NOMO-1 treated with DMSO at 0.1 percent for 48 hours (cell line): ENCODE data around the gene PLEKHJ1.
"Not testable (repeated sequence)": the region's sequence is repeated elsewhere in the genome, so short reads cannot be mapped to it uniquely, and the experiment has no call there.

Experiments
- DNase-seq: peaks from one replicate; lab custom pipeline; 2025; ENCODE audit not compliant: unreplicated experiment; lab: John Stamatoyannopoulos, UW

The PLEKHJ1 gene

GRCh38 chr19:2201473-2202148, 34.5 kb downstream of the PLEKHJ1 start:
- DNase-seq: no peak

- not testable (repeated sequence) for DNase-seq
These were observed 35.4 kb downstream of the PLEKHJ1 start for GRCh38 chr19:2200624-2201294.

- no peak for DNase-seq
These were observed 36.1 kb downstream of the PLEKHJ1 start for GRCh38 chr19:2199861-2200623.

GRCh38 chr19:2199215-2199614, 36.9 kb downstream of the PLEKHJ1 start:
- DNase-seq: no peak

GRCh38 chr19:2198317-2198716, 37.8 kb downstream of the PLEKHJ1 start:
- no peak for DNase-seq

GRCh38 chr19:2197270-2197669, 38.9 kb downstream of the PLEKHJ1 start:
- DNase-seq: no peak

GRCh38 chr19:2195914-2196313, 40.2 kb downstream of the PLEKHJ1 start:
- DNase-seq: no peak

GRCh38 chr19:2195361-2195760, 40.8 kb downstream of the PLEKHJ1 start:
- no peak for DNase-seq

- no peak for DNase-seq
These were observed 41.5 kb downstream of the PLEKHJ1 start for GRCh38 chr19:2194513-2195078.

- no peak for DNase-seq
These were observed 42.3 kb downstream of the PLEKHJ1 start for GRCh38 chr19:2193807-2194206.

- no peak for DNase-seq
These were observed 43.3 kb downstream of the PLEKHJ1 start for GRCh38 chr19:2192862-2193261.

- no peak for DNase-seq
These were observed 44.4 kb downstream of the PLEKHJ1 start for GRCh38 chr19:2191456-2192310.

GRCh38 chr19:2190848-2191455, 45.2 kb downstream of the PLEKHJ1 start:
- DNase-seq: no peak

GRCh38 chr19:2189880-2190279, 46.2 kb downstream of the PLEKHJ1 start:
- no peak for DNase-seq

- DNase-seq: no peak
These were observed 47.3 kb downstream of the PLEKHJ1 start for GRCh38 chr19:2188708-2189385.

- no peak for DNase-seq
These were observed 49.0 kb downstream of the PLEKHJ1 start for GRCh38 chr19:2187159-2187558.

- no peak for DNase-seq
These were observed 49.9 kb downstream of the PLEKHJ1 start for GRCh38 chr19:2186071-2186846.

GRCh38 chr19:2185734-2186070, 50.4 kb downstream of the PLEKHJ1 start:
- no peak for DNase-seq

- no peak for DNase-seq
These were observed 51.6 kb downstream of the PLEKHJ1 start for GRCh38 chr19:2184422-2184975.
